ENCODE data around the gene LGALS7. TPM values are rescaled to one million over a fixed set of nuclear protein-coding genes. Genes with fewer than 3 reads are reported as not detected.
A peak's percentile ranks its signal among the peaks of the same experiment; 100 is the strongest.

LGALS7 gene
- total RNA-seq, 3 donors from 2014 or later (not counting 1 experiment from before 2014, with no cell fraction given), result not detected

DNA sequence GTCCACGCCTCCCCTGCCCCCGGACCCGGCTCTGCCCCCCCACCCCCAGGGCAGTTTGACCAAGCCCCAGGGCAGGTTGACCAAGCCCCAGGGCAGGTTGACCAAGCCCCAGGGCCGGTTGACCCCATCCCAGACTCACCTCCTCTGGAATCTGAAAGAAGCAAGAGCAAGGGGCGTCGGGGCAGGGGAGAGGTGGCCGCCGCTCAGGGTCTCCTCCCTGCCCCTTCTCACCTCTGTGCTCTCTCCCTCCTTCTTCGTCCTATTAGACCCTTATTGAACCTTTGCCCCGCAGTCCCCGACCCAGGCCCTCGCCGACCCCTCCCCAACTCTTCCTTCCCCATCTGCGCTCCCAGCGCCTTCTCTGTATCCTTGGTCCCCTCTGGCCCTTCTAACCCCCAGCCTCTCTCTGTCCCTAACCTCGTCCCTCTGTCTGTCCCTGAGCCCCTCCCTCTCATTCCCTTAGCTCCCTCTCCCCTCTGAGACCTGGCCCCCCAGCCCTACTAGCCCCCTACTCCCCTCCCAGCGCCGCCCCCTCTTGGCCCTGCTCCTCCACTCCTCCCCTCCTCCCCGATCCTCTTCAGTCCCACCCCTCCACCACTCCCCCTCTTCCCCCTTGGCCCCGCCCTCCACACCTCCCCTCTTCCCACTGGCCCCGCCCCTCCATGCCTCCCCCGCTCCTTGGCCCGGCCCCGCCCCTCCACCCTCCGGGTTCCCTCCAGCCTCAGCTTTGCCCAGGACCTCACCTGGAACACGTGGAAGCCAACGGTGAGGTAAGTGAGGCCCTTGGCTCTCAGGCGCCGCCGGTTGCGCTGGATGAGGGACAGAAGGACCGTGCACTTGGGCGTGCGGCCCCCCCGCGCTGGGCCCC is 36.7 kb downstream of the LGALS7 start:
- no peaks in the 10 kb centered on the region for H3K9me3 Mint-ChIP-seq
- DNase-seq (peak in 1 of 2 donors; percentile 79), ATAC-seq (peak in 1 of 3 donors; percentile 23)
- peak overlapping the region; percentile 25 for H3K27ac ChIP-seq (ENCODE audit: low read length)
- peaks cover 76% of the 10 kb centered on the region for H3K4me1 ChIP-seq (ENCODE audit: control insufficient read depth, insufficient read depth, low read length)
- H3K4me3 ChIP-seq (ENCODE audit: low read length), result peak overlapping the region; percentile 21
- WGBS (ENCODE audit: insufficient coverage), result 5% methylated on average over 29 of the region's 36 CpGs
- intact Hi-C loops (cut with micrococcal nuclease), result loop anchor here (10.0 kb wide), 1 partner anchor 128 kb away; no protein-coding TSS in a partner anchor
- H3K27ac Mint-ChIP-seq, result peak overlapping the region; percentile 86 to 95
- H3K36me3 ChIP-seq (ENCODE audit: control insufficient read depth, insufficient read depth, low read length), result peaks cover 6% of the 10 kb centered on the region
- H3K27me3 ChIP-seq (ENCODE audit: control insufficient read depth, insufficient read depth, low read length), result no peaks in the 10 kb centered on the region
- H3K4me3 Mint-ChIP-seq, result peak overlapping the region; percentile 85
- H3K4me1 Mint-ChIP-seq, result peaks cover 61 to 83% of the 10 kb centered on the region in 2 donors
- TF ChIP-seq, protein P1, sequence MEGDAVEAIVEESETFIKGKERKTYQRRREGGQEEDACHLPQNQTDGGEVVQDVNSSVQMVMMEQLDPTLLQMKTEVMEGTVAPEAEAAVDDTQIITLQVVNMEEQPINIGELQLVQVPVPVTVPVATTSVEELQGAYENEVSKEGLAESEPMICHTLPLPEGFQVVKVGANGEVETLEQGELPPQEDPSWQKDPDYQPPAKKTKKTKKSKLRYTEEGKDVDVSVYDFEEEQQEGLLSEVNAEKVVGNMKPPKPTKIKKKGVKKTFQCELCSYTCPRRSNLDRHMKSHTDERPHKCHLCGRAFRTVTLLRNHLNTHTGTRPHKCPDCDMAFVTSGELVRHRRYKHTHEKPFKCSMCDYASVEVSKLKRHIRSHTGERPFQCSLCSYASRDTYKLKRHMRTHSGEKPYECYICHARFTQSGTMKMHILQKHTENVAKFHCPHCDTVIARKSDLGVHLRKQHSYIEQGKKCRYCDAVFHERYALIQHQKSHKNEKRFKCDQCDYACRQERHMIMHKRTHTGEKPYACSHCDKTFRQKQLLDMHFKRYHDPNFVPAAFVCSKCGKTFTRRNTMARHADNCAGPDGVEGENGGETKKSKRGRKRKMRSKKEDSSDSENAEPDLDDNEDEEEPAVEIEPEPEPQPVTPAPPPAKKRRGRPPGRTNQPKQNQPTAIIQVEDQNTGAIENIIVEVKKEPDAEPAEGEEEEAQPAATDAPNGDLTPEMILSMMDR (IDR thresholded peaks at IDR 0.05), result no peak
- no peaks in the 10 kb centered on the region for H3K9me3 ChIP-seq (ENCODE audit: control insufficient read depth, insufficient read depth, low read length)
- no peaks in the 10 kb centered on the region for H3K27me3 Mint-ChIP-seq (ENCODE audit: low read depth in 2 of 2)
- no peaks in the 10 kb centered on the region for H3K36me3 Mint-ChIP-seq

DNA sequence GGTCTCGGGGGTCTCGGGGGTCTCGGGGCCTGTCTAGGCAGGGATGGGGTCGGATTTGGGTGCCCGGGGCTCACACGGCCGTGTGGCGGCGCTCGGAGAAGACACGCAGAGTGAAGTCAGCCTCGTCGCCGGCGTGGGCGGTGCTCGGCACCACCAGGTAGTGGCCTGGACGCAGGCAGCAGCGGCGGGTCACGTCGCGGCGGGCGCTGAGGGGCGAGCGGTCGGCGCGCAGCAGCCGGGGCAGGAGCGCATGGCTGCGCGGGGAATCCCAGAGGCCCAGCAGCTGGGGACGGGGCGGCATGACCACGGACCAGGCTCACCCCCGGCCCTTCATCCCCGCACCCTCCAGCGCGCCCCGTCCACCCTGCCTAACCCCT is 37.3 kb downstream of the LGALS7 start:
- H3K27ac ChIP-seq (ENCODE audit: low read length), result peak overlapping the region; percentile 48
- no peaks in the 10 kb centered on the region for H3K9me3 Mint-ChIP-seq
- H3K4me3 ChIP-seq (ENCODE audit: low read length), result peak overlapping the region; percentile 21
- ATAC-seq (peak; percentile 52 to 67 (median 66)), DNase-seq (peak; percentile 58 to 85)
- peaks cover 64 to 83% of the 10 kb centered on the region in 2 donors for H3K4me1 Mint-ChIP-seq
- peaks cover 82% of the 10 kb centered on the region for H3K4me1 ChIP-seq (ENCODE audit: control insufficient read depth, insufficient read depth, low read length)
- no peaks in the 10 kb centered on the region for H3K27me3 Mint-ChIP-seq (ENCODE audit: low read depth in 2 of 2)
- no peaks in the 10 kb centered on the region for H3K36me3 Mint-ChIP-seq
- peak overlapping the region; percentile 85 for H3K4me3 Mint-ChIP-seq
- no peaks in the 10 kb centered on the region for H3K27me3 ChIP-seq (ENCODE audit: control insufficient read depth, insufficient read depth, low read length)
- peaks cover 12% of the 10 kb centered on the region for H3K36me3 ChIP-seq (ENCODE audit: control insufficient read depth, insufficient read depth, low read length)
- WGBS (ENCODE audit: insufficient coverage), result under 1% methylated on average over 42 of the region's 42 CpGs
- intact Hi-C loops (cut with micrococcal nuclease), result loop anchor here (10.0 kb wide), 1 partner anchor 129 kb away; no protein-coding TSS in a partner anchor
- H3K9me3 ChIP-seq (ENCODE audit: control insufficient read depth, insufficient read depth, low read length), result no peaks in the 10 kb centered on the region
- H3K27ac Mint-ChIP-seq, result peak overlapping the region; percentile 86 to 95
- TF ChIP-seq, protein P1 (IDR thresholded peaks at IDR 0.05), result no peak

DNA sequence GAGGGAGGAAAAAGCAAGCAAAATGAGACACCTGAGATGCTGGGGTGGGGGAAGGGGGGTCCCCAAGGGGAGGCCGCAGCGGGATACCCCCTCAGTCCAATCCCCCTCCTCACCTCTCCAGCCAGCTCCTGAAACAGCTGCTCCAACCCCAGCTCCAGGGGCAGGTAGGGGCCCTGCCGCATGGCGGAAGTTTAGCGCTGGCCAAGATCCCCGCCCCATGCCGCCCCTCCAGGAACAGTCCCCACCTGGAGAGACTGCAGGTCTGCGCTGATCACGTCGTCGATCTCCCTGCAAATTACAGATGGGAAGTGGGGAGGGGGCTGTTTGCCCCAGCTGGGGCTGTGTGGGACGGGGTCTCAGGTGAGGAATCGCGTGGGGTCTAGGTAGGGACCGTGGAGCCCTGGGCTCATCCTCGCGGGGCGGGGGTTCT is 38.0 kb downstream of the LGALS7 start:
- 10% methylated on average over 9 of the region's 18 CpGs for WGBS (ENCODE audit: insufficient coverage)
- Mint-ChIP-seq H3K4me3 (peak overlapping the region; percentile 87), H3K36me3 (peaks cover 4% of the 10 kb centered on the region), H3K9me3 (no peaks in the 10 kb centered on the region), H3K27me3 (ENCODE audit: low read depth in 2 of 2) (no peaks in the 10 kb centered on the region), H3K27ac (peak overlapping the region; percentile 86 to 95), H3K4me1 (peaks cover 68 to 81% of the 10 kb centered on the region in 2 donors)
- Histone ChIP-seq H3K27me3 (ENCODE audit: control insufficient read depth, insufficient read depth, low read length) (no peaks in the 10 kb centered on the region), H3K36me3 (ENCODE audit: control insufficient read depth, insufficient read depth, low read length) (peaks cover 20% of the 10 kb centered on the region), H3K27ac (ENCODE audit: low read length) (peak overlapping the region; percentile 78), H3K4me1 (ENCODE audit: control insufficient read depth, insufficient read depth, low read length) (peaks cover 83% of the 10 kb centered on the region), H3K9me3 (ENCODE audit: control insufficient read depth, insufficient read depth, low read length) (no peaks in the 10 kb centered on the region), H3K4me3 (ENCODE audit: low read length) (peak overlapping the region; percentile 72)
- ATAC-seq (peak in 1 of 3 donors; percentile 26), DNase-seq (peak; percentile 48 to 68)
- intact Hi-C loops (cut with micrococcal nuclease), result loop anchor here (10.0 kb wide), 1 partner anchor 130 kb away; no protein-coding TSS in a partner anchor
- TF ChIP-seq, protein P1 (IDR thresholded peaks at IDR 0.05), result no peak
